ENCODE data around the gene ALG6. TPM values are rescaled to one million over a fixed set of nuclear protein-coding genes. Genes with fewer than 3 reads are reported as not detected.
A peak's percentile ranks its signal among the peaks of the same experiment; 100 is the strongest.

The ALG6 gene
- polyA plus RNA-seq (ENCODE audit: insufficient read length), result 33.0 TPM
- long read RNA-seq, donor 1, partial matches to known transcripts, result 0 of 6 reads
- long read RNA-seq, donor 1, other reads (novel, unspliced or antisense), result 5 of 6 reads
- long read RNA-seq, donor 2, partial matches to known transcripts, result 11 of 49 reads
- long read RNA-seq, donor 2, other reads (novel, unspliced or antisense), result 36 of 49 reads
- long read RNA-seq, donor 3, partial matches to known transcripts, result 5 of 42 reads
- long read RNA-seq, donor 3, other reads (novel, unspliced or antisense), result 36 of 42 reads
- long read RNA-seq, donor 4, result 0 reads
- long read RNA-seq, donor 5, partial matches to known transcripts, result 0 of 11 reads
- long read RNA-seq, donor 5, other reads (novel, unspliced or antisense), result 10 of 11 reads
- long read RNA-seq, donor 6, result 0 reads
- long read RNA-seq, donor 7, partial matches to known transcripts, result 0 of 10 reads
- long read RNA-seq, donor 7, other reads (novel, unspliced or antisense), result 7 of 10 reads
- long read RNA-seq, donor 8, partial matches to known transcripts, result 0 of 1 reads
- long read RNA-seq, donor 8, other reads (novel, unspliced or antisense), result 0 of 1 reads

DNA sequence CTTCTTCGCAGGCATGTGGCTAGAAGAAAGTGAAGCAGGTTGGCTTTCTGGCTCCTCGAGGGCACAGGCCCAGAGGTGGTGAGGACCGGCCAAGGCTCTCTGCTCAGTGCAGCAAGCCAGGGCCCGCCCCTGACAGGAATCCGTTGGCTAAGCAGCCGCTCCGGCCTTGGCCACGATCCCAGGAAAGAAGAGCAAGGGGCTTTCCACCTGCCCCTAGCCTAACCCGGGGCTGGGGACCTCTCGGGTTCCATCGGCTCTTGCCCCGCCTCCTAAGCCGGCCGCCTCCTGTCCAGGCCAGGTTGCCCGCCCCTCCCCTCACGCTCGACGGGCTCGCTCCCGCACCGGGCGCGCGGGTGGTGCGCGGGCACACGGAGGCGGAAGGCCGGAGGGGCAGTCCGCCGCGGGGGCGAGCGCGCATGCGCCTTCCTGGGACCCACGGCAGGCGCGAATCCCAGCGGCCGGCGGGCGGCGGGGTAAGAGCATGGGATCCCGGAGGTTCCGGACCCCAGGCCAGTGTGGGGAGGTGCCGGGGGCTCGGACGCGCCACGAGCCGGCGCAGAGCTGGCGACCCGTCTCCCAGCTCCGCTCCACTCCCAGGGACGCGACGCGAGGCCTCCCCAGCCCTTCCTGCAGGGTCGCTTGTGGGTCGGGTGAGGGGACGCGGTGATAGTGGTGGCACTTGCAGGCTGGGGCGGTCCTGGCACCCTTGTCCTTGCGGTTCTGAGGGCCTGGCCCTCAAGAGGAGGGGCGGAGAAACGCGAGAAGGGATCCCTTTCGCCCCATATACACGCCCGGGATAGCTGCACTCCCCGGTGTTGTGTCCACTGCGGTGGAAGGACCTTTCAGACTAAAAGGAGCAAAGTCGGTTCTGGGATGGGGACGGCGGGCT, at the start of gene ALG6:
TSS of gene ALG6 (plus strand) at position 413 of the 889 bp plus-strand sequence. CDS start 3,351 bp downstream, outside the sequence.
- DNase-seq, result peak; percentile 94

DNA sequence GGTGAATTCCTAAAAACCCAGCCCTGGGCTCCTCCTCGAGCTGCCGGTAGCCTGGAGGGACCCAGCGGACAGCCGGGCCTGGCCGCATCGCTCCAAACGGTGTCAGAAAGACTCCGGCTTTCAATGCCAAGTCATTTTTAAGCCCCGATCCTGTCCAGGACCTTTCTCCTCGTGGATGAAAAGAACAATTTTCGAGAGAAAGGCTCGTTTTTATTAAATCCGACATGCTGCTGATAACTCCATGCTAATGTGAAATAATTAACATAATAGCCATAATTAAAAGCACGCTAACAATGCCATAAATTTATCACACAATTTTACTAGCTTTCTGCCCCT, 49.6 kb upstream of the ALG6 start:
- no peak for DNase-seq

- no peak for DNase-seq
Measured at GRCh38 chr1:63318201-63318979, 49.0 kb upstream of the ALG6 start.

DNA sequence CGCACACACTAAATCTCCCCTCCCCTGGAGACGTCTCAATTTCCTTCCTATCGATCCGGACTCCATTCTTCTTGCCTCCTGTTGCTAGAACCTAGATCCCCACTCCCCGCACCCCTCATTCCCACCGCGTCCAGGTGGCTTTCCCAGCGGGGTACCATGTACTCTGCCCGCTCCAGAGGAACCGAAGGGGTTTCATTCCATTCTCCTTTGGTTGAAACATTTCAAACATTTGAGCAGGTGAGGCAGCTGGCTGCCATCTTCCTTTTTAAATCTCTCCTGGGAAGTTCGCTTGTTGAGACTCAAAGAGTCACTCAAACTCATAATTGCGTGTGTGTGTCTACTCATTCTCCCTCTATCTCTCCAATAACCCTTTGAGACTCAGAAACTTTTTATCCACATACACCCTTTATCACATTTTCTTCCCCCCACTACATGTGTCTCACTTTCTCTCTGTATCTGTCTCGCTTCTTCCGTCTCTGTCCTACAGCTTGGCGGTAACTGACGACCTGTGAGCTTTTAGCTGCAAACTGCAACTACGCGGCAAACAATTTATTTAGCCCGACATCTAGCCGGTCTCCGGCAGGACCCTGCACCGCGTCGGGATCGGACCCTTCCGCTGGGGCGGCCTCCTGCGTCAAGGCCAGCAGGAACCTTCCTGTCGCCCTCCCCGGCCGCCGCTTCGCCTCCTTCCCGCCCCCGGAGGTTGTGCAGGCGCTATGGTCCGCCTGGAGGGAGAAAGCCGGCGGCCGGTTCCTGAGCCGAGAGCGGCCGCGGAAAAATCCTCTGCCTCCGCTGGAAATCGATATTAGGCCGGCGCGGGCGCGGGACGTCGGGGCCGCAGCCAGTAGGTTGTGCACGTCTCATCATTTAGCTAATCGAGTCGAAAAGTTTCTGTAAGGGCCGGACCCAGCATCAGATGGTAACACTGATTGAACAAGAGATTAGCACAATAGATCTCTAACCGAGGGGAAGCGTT, 48.1 kb upstream of the ALG6 start:
- no peak for DNase-seq

- no peak for DNase-seq
Measured at GRCh38 chr1:63320022-63320721, 47.3 kb upstream of the ALG6 start.

DNA sequence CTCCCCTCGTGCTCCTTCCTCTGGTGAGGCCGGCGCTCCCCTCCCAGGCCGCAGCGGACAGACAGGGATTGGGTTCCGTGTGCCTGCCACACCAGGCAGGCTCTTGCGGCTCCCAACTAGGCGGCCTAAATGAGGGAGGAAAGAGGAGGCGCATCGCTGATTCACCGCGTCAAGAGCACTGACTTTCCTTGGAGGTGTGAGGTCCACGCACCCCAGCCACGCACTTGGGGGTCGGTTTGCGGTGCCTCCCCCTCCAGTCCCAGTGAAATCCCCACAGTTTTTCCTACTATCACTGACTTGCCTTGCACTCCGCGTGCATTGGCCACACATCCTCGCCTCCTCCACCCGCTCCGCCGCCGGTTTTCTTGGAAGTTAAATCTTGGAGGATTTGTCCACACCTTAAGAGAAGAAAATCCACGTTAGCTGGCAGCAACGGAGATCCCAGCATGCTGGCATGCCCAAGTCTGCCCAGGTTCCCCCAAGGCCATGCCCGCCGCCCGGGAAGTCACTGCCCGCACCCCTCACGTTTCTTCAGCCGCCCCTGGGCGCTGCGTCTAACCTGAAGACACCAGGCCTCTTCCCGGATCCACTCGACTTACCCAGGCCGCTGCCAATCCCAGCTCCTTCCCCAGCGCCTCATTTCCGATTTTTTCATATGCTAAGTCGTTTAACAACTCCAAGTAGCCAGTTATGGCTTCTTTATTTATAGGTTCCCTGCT, 46.2 kb upstream of the ALG6 start:
- no peak for DNase-seq

- DNase-seq, result no peak
Measured at GRCh38 chr1:63321785-63322113, 45.7 kb upstream of the ALG6 start.

- DNase-seq, result no peak
Measured at GRCh38 chr1:63322114-63322943, 45.1 kb upstream of the ALG6 start, which contains the start of gene FOXD3. TSS of gene FOXD3 (plus strand) at chr1:63322567. CDS start at chr1:63323059, 492 bp downstream.

DNA sequence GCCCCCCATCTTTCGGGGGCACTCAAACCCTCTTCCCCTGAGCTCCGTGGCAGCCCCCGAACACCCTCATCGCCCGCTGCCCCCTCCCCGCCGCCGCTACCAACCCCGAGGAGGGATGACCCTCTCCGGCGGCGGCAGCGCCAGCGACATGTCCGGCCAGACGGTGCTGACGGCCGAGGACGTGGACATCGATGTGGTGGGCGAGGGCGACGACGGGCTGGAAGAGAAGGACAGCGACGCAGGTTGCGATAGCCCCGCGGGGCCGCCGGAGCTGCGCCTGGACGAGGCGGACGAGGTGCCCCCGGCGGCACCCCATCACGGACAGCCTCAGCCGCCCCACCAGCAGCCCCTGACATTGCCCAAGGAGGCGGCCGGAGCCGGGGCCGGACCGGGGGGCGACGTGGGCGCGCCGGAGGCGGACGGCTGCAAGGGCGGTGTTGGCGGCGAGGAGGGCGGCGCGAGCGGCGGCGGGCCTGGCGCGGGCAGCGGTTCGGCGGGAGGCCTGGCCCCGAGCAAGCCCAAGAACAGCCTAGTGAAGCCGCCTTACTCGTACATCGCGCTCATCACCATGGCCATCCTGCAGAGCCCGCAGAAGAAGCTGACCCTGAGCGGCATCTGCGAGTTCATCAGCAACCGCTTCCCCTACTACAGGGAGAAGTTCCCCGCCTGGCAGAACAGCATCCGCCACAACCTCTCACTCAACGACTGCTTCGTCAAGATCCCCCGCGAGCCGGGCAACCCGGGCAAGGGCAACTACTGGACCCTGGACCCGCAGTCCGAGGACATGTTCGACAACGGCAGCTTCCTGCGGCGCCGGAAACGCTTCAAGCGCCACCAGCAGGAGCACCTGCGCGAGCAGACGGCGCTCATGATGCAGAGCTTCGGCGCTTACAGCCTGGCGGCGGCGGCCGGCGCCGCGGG, 44.2 kb upstream of the ALG6 start:
- no peak for DNase-seq

DNA sequence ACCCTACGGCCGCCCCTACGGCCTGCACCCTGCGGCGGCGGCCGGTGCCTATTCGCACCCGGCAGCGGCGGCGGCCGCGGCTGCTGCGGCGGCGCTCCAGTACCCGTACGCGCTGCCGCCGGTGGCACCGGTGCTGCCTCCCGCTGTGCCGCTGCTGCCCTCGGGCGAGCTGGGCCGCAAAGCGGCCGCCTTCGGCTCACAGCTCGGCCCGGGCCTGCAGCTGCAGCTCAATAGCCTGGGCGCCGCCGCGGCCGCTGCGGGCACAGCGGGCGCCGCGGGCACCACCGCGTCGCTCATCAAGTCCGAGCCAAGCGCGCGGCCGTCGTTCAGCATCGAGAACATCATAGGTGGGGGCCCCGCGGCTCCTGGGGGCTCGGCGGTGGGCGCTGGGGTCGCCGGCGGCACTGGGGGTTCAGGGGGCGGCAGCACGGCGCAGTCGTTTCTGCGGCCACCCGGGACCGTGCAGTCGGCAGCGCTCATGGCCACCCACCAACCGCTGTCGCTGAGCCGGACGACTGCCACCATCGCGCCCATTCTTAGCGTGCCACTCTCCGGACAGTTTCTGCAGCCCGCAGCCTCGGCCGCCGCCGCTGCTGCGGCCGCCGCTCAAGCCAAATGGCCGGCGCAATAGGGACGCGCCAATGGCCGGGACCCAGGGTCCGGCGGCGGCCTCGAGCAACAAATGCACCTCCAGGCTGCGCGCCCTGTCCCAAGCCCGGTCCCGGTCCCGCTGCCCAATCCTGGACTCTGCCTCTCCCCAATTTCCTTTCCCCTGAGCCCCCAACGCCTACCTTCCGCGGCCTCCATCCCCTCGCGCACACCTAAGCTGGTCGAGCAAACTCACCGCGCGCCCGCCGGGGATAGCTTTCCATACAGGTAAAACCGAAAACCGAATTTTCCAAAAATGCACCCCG, 43.3 kb upstream of the ALG6 start:
- DNase-seq, result no peak

DNA sequence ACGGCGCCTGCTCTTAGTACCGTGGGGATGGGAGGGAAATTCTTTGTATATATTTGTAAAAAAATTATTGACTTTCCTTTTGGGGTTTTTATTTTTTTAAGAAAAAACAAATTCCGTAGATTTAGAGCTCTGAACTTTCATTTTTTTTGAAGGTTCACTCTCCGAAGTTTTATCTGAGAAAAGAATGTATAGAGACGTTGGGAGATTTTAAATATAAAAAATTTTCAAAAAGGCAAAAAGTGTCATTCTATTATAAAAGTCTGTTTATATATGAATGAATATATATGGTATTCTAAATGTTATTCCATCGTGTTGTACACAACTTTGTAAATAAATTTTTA, 42.7 kb upstream of the ALG6 start:
- no peak for DNase-seq

DNA sequence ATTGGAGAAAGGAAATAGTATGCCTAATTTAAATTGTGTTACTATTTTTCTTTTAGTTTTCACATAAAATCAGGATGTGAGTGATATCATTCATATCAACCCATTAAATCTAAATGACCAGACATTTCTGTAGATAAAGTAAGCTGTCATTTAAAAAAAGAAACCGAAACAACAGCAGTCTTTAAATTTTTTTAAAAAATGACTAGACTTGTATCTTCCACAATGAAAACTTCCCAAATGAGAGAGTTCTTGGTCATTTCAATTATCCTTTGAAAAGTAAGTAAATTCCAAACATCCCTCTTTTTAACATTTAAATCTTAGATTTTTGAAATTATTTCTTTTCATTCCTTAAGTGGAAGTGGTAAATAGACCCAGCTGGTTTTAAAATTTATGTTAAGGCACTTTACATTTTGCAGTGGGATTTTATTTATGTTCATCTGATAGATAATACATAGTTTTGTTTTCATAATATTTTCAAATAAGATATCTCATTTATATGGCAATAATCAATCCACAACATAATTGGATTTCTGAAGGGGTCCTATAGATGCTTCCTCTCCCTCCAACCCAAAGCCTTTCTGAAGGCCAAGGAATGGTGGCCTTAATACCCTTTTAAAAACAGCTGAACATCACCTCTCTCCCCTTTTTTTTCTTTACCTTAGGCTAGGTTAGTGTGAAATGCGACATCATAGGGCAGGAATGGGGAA, 42.0 kb upstream of the ALG6 start:
- no peak for DNase-seq

DNA sequence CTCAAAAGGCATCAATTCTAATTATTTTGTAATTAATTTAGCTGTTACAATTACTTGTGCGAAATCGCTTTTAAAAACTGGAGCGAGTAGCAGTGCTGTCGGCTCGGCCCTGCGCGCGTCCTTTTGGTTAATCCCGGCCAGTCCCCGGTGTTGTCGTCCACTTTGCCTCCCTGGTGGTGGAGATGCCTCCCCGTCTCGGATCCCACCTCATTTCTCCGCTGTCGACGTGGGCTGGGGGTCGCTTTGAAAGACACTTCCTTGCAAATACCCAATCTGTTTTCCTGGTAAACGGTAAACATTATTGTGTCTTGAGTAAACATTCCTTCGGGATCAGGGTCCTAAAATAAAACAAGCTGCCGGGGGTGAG, 41.3 kb upstream of the ALG6 start:
- DNase-seq, result no peak

DNA sequence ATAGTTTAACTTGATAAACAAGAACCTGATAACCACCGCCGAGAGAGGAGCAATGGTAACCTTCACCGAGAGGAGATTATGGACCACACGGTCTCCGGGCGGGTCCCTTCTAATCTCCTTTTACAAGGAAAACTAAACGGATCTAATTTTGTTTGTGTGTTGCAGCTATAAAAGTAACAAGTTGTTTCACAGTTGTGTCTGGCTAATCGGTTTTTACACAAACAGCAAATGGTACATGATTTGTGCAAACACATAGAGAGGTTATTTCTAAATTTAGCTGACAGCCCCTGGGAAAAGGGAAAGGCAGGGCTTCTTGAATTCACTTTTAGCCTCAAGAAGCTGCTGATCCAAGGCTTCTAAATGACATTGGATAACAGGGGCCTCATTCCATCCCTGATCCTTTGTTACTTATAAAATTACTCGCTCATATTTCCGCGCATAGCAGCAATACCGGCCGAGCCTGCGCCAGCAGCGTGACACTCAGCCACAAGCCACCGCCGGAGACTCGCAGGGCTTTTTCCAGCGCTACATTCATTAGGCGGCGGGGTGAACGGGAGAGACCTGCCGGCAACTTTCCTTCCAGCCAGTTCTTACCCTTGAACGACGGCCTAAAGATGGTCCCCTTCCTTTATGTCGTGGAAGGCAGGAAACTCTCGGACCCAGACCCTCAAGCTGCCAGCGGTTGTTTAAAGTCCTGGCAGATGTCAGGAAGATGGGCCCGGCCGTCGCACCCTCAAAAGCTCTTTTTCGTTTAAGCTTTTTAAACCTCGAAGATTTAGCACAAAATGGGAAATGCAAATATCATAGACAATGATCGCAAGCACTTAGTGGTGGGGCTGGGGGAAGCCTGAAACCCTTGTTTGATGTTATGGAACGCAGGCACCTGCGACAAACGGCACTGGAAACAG, 40.7 kb upstream of the ALG6 start:
- no peak for DNase-seq

All from left kidney (tissue), 8 donors.